Left colon (tissue), 2 donors: Measurements from ENCODE around the gene CCT7. TPM values are rescaled to one million over a fixed set of nuclear protein-coding genes. Genes with fewer than 3 reads are reported as not detected.
A peak's percentile ranks its signal among the peaks of the same experiment; 100 is the strongest.
"Not testable (repeated sequence)": the region's sequence is repeated elsewhere in the genome, so short reads cannot be mapped to it uniquely, and the experiment has no call there.

Source experiments
- ATAC-seq: fragments of 200-7000 bp; cut with Tn5 transposase; one replicate; pipeline ENCODE4 v1.9.1; 2020; ENCODE audit warnings: mild to moderate bottlenecking, moderate library complexity
- DNase-seq, 2 donors: peaks; one replicate each; pipeline ENCODE4 v3.0.0-alpha.2; 2020
- intact Hi-C, 2 donors: fragments of 100-400 bp; cut with DNase I in 1 of 2; cut with micrococcal nuclease in 1 of 2; formaldehyde crosslinking; loops; one replicate each; pipeline versions ENCODE4 v1.11.2 to v1.14.0; 2022; cut with DNase I, micrococcal nuclease
- long read RNA-seq: library from polyadenylated mRNA; unstranded; transcript quantifications from one replicate; pipeline ENCODE4 v2.0.0, GENCODE V29; 2021
- total RNA-seq, 2 donors: library from RNA; stranded (reverse); fragmentation: NEBNext Ultra II Directional; extraction: Animal tissue kit (Norgen Biotek cat#: 25700); gene quantifications; one replicate each; pipeline ENCODE4 v1.2.1, GENCODE V29; 2021
- donor health status: DM: no; HTN: no; CAD: no.
- donor health status: DM: yes; HTN: yes; CAD: no.

The CCT7 gene
- 100 to 1,000 TPM; 120 to 140 TPM for total RNA-seq
- long read RNA-seq, transcript CCT7-201 (12 exons, 1,916 nt), result major isoform, 334 of 366 reads
- long read RNA-seq, partial matches to known transcripts, result 17 of 366 reads
- long read RNA-seq, other reads (novel, unspliced or antisense), result 13 of 366 reads

GRCh38 chr2:73233932-73234832 is at the start of gene CCT7:
TSS of gene CCT7 (plus strand) at chr2:73234308. CDS start at chr2:73234379, 71 bp downstream.
- peak; percentile 88 to 91 for DNase-seq
- peak; percentile 79 for ATAC-seq
- intact Hi-C loops, result no loop called here

- no peak for ATAC-seq
- intact Hi-C loops, result no loop called here
These were observed 48.1 kb upstream of the CCT7 start for GRCh38 chr2:73185965-73186364.

DNA sequence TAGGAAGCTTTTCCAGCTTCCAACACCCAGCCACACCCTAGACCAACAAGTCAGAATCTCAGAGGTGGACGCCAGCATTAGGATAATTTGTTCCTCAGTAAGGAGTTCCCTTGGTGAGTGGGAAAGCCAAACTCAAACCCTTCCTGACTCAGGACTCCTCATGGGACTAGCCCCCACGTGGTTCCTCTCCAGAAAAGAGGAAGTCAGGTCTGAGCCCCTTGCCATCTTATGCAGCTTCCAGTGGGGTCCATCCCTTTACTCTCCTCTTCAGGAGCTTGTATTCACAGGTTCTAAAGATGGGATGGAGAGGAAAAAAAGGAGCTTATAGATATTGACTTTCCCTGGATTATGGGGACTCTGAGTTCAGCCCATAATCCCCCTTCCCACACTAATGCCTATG is 46.6 kb upstream of the CCT7 start:
- DNase-seq (no peak), ATAC-seq (no peak)
- intact Hi-C loops, result no loop called here

More at GRCh38 chr2:73185965-73186364, 48.1 kb upstream of the CCT7 start:
- DNase-seq, result no peak

GRCh38 chr2:73197579-73197978 is 36.5 kb upstream of the CCT7 start:
- intact Hi-C loops, result no loop called here
- ATAC-seq (no peak), DNase-seq (no peak)

DNA sequence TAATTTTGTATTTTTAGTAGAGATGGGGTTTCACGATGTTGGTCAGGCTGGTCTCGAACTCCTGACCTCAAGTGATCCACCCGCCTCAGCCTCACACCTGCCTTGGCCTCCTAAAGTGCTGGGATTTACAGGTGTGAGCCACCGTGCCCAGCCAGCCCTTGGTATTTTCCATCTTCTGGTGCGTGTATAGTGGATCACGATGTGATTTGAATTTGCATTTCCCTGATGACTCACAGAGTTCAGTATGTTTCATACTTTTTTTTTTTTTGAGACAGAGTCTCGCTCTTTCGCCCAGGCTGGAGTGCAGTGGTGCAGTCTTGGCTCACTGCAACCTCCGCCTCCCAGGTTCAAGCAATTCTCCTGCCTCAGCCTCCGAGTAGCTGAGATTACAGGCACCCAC is 33.8 kb upstream of the CCT7 start:
- DNase-seq, intact Hi-C loops, ATAC-seq: not testable (repeated sequence)

DNA sequence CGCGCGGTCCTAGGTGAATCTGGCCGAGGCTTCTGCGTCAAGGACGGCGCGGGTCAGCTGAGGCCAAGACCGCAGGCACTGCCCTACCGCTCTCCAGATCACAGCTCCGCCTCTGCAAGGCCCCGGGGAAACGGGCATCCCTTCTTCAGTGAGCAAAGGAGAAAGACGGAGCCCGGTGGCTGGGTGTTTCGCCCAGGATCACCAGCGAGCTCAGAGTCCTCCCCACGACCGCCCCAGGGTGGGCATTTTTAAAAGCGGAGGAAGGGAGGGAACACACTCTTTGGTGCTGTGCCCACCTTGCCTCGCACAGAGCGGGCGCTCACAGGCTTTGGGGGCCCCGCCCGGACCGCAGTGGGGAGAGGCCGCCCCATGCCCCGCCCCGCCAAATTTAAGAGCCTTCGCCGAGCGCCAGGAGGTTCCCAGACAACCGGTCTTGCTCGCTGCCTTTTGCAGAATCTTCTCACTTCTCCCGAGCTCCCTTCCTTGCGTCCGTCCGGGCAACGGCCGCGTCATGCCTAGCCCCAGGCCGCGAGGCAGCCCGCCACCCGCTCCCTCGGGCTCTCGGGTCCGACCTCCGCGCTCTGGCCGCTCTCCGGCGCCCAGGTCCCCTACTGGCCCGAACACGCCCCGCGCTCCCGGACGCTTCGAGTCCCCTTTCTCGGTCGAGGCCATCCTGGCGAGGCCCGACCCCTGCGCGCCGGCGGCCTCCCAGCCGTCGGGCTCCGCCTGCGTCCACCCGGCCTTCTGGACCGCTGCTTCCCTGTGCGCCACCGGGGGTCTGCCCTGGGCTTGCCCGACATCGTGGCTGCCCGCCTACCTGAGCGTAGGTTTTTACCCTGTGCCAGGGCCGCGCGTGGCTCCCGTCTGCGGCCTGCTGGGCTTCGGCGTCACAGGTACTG is 31.7 kb upstream of the CCT7 start, which contains the start of gene NOTO:
Gene NOTO, plus strand, starts transcription at position 419 of the 899 bp plus-strand sequence. Its CDS starts 93 bp downstream, at position 512.
- DNase-seq (peak in 1 of 2 donors; percentile 16), ATAC-seq (peak; percentile 44)
- intact Hi-C loops, result no loop called here

DNA sequence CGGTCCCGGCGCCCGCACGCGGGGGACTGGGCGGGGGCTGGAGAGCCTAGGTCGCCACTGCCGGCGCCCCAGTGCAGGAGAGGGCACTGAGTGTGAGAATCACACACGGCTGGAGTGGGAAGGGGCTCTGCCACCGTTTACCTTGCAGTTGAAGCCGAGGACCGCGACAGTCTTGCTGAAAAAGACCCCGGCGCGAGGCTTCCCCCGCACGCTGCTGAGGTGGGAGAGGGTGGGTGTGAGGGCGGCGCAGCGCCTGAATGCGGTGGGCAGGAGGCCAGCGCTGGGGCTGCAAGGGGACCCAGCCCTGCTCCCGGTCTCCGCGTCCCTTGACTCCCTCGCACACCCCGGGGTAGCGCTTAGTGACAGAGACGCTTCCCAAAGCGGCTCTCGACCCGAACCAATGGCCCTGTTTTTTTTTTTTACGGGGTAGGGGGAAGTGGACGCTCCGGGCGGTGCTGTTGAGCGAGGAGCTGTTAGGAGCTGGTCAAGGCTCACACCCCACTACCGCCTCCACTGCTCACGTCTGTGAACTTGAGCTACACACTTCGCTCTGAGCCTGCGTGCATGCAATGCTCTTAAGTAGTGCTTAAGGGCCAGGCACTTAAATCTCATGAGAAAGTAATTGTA is 30.9 kb upstream of the CCT7 start:
- ATAC-seq, result peak; percentile 51
- intact Hi-C loops, result no loop called here
- no peak for DNase-seq

GRCh38 chr2:73205611-73206010 is 28.5 kb upstream of the CCT7 start:
- intact Hi-C loops, result no loop called here
- no peak for DNase-seq
- no peak for ATAC-seq

DNA sequence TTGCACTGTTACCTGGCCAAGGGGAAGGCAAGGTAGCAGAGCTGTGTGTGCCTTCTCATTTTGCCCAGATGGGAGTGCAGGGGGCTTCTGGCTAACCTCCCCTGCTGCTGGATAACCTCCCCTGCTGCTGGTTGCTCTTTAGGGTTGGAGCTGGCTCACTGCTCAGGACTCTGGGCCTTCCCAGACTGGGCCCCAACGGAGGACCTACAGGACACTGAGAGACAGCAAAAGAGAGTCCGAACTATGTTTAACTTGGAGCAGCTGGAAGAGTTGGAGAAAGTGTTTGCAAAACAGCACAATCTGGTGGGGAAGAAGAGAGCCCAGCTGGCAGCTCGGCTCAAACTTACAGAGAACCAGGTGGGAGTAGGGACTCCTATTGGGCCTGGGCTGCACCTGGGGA is 25.9 kb upstream of the CCT7 start:
- intact Hi-C loops, result no loop called here
- DNase-seq, result no peak
- ATAC-seq, result no peak

DNA sequence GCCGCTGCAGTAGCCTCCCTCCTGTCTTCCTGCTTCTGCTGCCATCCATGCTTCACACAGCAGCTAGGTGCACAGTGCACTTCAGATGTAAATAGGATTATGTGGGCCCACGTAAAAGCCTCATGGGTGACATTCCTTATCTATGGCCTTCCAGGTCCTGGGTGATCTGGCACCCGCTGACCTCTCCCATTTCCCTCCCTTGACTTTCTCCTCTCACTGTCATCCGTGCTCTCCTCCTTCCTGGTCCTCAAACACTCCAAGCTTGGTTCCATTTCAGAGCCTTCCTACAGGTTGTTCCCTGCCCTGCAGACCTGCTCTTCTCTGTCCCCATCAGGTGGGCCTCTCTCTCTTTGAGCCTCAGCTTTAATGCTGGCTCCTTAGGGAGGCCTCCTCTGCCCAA is 24.1 kb upstream of the CCT7 start:
- DNase-seq, result no peak

DNA sequence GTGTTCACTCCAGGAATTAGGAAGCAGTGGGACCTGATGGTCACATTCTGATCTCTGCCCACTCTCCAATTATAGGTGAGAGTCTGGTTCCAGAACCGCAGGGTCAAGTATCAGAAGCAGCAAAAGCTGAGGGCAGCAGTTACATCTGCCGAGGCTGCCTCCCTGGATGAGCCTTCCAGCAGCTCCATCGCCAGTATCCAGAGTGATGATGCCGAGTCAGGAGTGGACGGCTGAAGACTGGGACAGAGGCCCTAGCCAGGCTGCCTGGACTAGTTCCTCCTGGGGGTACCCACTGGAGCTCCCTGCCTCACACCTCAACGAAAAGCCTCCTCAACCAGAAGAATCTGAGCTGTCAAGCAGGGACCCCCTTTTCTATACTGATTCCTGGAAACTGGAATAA is 23.4 kb upstream of the CCT7 start:
- intact Hi-C loops, result no loop called here
- DNase-seq, result no peak
- no peak for ATAC-seq

More for the DNA sequence above, 24.1 kb upstream of the CCT7 start:
- no peak for ATAC-seq
- intact Hi-C loops, result no loop called here

DNA sequence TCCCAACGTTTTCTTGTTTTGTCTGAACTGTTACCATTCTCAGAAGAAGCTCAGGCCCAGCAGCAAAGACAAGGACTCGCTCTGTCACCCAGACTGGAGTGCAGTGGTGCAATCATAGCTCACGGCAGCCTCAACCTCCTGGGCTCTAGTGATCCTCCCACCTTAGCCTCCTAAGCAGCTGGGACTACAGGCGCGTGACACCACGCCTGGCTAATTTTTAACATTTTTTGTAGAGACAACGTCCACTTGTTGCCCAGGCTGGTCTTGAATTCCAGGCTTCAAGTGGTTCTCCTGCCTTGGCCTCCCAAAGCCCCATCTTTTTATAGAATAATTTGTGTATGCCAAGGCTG is 22.0 kb upstream of the CCT7 start:
- intact Hi-C loops, result no loop called here
- DNase-seq (no peak), ATAC-seq (no peak)

GRCh38 chr2:73212448-73213176 is 21.5 kb upstream of the CCT7 start:
- ATAC-seq (peak; percentile 74), DNase-seq (peak; percentile 47 to 78)
- intact Hi-C loops, result no loop called here

DNA sequence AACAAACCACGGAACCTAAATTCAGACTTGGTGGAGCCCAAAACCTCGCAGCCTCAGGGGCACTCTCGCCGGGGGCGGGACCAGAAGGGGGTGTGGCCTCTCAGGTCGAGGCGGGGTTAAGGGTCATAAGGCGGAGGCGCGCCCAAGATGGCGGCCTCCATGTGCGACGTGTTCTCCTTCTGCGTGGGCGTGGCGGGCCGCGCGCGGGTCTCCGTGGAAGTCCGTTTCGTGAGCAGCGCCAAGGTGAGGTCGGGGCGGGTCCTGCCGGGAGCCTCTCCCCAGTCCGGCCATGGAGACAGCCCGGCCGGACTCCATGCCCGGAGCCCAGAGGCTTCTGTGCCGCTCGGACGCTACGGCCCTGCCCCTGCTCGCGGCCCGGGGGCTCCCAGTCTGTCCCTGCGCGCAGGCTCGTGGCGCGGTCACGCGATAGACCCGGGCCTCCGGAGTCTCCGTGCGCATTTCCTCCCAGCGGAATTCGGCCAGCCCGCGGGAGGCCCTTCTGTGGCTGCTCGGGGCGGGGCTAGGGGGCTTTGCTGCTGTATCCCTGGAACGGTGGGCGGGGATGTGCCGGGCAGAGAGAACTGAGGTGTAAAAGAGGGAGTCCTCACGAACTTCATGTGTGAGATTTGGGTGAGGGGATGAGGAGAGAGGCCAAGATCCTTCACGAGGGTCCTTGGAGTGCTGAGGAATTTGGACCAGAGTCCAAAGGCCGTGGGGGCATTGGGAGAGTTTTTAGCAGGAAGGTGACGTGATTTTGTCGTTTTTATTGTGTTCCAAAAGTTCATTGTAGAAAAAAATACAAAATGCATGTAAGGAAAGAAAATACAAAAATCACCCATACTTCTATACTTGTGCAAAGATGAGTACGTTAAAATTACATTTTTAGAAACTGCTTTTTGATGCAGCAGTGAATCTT is 19.7 kb upstream of the CCT7 start, which contains the start of gene SMYD5:
Gene SMYD5, plus strand, starts transcription at position 126 of the 916 bp plus-strand sequence. Its CDS starts 22 bp downstream, at position 148.
- DNase-seq (peak; percentile 81 to 92), ATAC-seq (peak; percentile 95)
- intact Hi-C loops, result no loop called here

GRCh38 chr2:73215254-73215653 is 18.9 kb upstream of the CCT7 start:
- DNase-seq, result no peak
- no peak for ATAC-seq
- intact Hi-C loops, result no loop called here

DNA sequence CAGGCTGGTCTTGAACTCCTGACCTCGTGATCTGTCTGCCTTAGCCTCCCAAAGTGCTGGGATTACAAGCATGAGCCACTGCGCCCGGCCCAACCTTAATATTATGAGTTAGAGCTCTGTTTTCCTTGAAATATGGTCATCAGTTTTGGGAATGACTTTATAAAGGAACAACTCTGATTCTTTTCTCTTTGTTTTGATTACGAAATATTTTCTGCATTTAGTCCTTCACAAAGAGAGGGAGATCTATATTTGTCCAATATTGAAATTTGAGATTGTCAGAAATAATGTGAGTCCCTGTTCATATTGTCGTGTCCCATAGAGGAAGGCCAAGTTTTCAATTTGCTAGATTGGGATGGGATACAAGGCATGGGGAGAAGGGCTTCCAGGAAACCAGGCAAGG is 16.9 kb upstream of the CCT7 start:
- intact Hi-C loops, result no loop called here
- DNase-seq (no peak), ATAC-seq (no peak)

DNA sequence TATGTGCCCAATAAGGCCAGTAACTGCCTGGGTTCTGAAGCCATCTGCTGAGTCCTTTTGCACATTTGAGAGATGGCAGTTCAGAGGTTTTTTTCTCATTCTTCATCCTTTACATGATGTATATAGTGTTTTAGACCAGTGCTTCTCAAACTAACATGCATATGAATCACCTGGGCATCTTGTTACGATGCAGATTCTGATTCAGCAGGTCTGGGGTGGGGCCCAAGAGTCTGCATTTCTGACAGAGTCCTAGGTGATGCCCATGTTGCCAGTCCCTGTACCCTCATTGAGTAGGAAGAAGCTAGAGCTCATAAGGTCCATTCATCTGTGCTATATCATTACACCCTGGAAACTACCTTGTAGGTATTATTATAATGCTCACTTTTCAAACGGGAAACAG is 16.3 kb upstream of the CCT7 start:
- no peak for ATAC-seq
- DNase-seq, result no peak
- intact Hi-C loops, result no loop called here
